Measurements from ENCODE around the gene CIAO3.
A peak's percentile ranks its signal among the peaks of the same experiment; 100 is the strongest.

The CIAO3 gene

GRCh38 chr16:729768-730665 is 10.8 kb downstream of the CIAO3 start:
- Histone ChIP-seq H3K27ac (ENCODE audit: poor library complexity, severe bottlenecking) (no peak overlapping the region), H3K9me3 (ENCODE audit: severe bottlenecking) (no peaks in the 10 kb centered on the region), H3K4me3 (ENCODE audit: severe bottlenecking) (no peak overlapping the region), H3K4me1 (ENCODE audit: insufficient read depth, poor library complexity, severe bottlenecking) (no peaks in the 10 kb centered on the region), H3K27me3 (ENCODE audit: insufficient read depth, poor library complexity, severe bottlenecking) (no peaks in the 10 kb centered on the region), H3K36me3 (ENCODE audit: low read depth) (peaks cover 13% of the 10 kb centered on the region; the same call in 1 of the 2 replicates)
- DNase-seq (ENCODE audit: low spot score) (no peak), ATAC-seq (ENCODE audit: low read depth) (no peak)
- no peak for TF ChIP-seq CTCF (IDR thresholded peaks at IDR 0.05; ENCODE audit: poor library complexity, severe bottlenecking)

DNA sequence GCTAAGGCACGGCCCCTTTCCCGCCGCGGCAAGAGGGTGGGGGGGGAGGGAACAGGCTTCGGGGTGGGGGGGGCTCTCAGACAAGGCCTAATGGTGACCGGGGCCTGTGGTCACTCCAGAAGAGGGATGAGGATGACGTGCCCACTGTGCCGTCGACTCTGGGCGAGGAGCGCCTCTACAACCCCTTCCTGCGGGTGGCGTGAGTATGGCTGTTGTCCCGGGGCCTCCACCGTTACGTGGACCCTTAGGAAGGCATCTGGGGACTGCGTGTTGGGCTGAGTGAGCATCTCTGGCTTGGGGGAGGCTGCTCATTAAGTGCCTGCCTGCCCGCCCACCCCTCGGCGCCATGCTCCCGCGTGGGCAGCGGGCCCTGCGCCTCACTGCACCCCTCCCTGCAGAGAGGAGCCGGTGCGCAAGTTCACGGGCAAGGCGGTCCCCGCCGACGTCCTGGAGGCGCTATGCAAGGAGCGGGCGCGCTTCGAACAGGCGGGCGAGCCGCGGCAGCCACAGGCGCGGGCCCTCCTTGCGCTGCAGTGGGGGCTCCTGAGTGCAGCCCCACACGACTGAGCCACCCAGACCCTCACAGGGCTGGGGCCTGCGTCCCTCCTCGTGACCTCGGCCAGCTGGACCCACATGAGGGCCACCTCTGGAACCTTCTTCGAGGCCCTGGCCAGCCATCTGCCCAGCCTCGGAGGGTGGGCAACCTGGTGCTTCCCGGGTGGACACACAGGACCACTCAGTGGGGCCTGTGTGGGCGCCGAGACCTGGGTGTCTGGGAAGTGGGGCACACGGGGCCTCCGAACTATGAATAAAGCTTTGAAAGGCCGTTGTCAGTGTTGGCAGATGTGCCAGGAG is 11.7 kb downstream of the CIAO3 start:
- peaks cover 11% of the 10 kb centered on the region; the same call in 1 of the 2 replicates for H3K36me3 ChIP-seq (ENCODE audit: low read depth)
- H3K4me3 ChIP-seq (ENCODE audit: severe bottlenecking) = peak overlapping the region; percentile 43
- H3K27me3 ChIP-seq (ENCODE audit: insufficient read depth, poor library complexity, severe bottlenecking) = no peaks in the 10 kb centered on the region
- DNase-seq (ENCODE audit: low spot score) = no peak
- no peak for TF ChIP-seq CTCF (IDR thresholded peaks at IDR 0.05; ENCODE audit: poor library complexity, severe bottlenecking)
- no peak for ATAC-seq (ENCODE audit: low read depth)
- no peaks in the 10 kb centered on the region for H3K9me3 ChIP-seq (ENCODE audit: severe bottlenecking)
- H3K4me1 ChIP-seq (ENCODE audit: insufficient read depth, poor library complexity, severe bottlenecking) = no peaks in the 10 kb centered on the region
- peak overlapping the region; percentile 64 for H3K27ac ChIP-seq (ENCODE audit: poor library complexity, severe bottlenecking)

DNA sequence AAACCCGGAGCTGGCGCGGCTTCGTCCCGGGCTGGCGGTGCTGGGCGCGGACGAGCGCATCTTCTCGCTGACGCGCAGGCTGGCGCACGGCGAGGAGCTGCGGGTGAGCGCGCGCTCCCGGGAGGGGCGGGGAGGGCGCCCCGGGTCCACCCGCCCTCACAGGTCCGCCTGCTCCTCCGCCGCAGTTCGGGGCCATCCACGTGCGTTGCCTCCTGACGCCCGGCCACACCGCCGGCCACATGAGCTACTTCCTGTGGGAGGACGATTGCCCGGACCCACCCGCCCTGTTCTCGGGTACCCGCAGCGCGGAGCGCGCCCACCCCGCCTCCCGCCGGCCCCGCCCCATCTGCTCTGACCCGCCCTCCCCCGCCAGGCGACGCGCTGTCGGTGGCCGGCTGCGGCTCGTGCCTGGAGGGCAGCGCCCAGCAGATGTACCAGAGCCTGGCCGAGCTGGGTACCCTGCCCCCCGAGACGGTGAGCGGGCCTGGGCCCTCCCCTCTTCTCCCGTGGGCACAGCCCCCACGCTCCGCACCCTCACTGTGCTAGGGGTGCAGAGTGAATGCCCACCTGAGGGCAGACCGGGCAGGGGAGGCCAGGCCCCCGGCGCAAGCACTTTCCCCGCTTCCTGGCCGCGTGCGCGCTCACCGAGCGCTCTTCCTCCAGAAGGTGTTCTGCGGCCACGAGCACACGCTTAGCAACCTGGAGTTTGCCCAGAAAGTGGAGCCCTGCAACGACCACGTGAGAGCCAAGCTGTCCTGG is 12.5 kb downstream of the CIAO3 start:
- peak overlapping the region; percentile 43 for H3K4me3 ChIP-seq (ENCODE audit: severe bottlenecking)
- H3K4me1 ChIP-seq (ENCODE audit: insufficient read depth, poor library complexity, severe bottlenecking) = no peaks in the 10 kb centered on the region
- ATAC-seq (ENCODE audit: low read depth) (peak; percentile 46), DNase-seq (ENCODE audit: low spot score) (peak; percentile 94)
- no peaks in the 10 kb centered on the region for H3K27me3 ChIP-seq (ENCODE audit: insufficient read depth, poor library complexity, severe bottlenecking)
- H3K36me3 ChIP-seq (ENCODE audit: low read depth) = peaks cover 7% of the 10 kb centered on the region; the same call in 1 of the 2 replicates
- peak overlapping the region; percentile 64 for H3K27ac ChIP-seq (ENCODE audit: poor library complexity, severe bottlenecking)
- TF ChIP-seq CTCF (IDR thresholded peaks at IDR 0.05; ENCODE audit: poor library complexity, severe bottlenecking) = no peak
- H3K9me3 ChIP-seq (ENCODE audit: severe bottlenecking) = no peaks in the 10 kb centered on the region

DNA sequence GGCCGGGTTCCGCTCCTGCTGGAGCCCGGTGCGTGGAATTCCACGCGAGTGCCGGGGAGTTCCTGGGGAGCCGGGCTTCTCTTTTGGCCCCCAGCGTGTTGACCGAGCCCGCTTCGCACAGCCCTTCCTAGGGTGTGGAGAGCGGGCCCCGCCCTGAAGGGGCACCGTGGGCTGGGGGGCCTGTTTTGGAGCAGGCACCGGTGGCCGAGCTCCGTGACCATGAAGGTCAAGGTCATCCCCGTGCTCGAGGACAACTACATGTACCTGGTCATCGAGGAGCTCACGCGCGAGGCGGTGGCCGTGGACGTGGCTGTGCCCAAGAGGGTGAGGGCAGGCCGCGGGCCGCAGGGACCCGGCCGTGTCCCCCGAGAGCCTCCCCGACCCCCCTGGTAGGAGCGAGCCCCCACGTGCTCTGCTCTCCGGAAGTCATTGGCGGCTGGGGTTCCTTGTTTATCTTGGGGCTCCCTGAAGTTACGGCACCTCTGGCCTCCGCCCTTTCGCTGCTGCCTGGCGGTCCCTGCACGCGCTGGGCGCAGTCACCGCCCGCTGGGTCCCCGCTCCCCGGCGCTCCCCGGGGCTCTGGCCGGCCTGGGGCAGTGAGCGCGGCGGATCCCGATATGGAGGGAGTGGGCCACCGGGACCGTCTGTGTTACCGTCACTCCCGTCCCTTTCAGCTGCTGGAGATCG is 13.4 kb downstream of the CIAO3 start:
- DNase-seq (ENCODE audit: low spot score) = no peak
- Histone ChIP-seq H3K36me3 (ENCODE audit: low read depth) (0 out of 2 replicates have a peak, but pooled peaks cover 4% of the 10 kb centered on the region), H3K27ac (ENCODE audit: poor library complexity, severe bottlenecking) (peak overlapping the region; percentile 64), H3K4me3 (ENCODE audit: severe bottlenecking) (peak overlapping the region; percentile 43), H3K4me1 (ENCODE audit: insufficient read depth, poor library complexity, severe bottlenecking) (no peaks in the 10 kb centered on the region), H3K9me3 (ENCODE audit: severe bottlenecking) (no peaks in the 10 kb centered on the region), H3K27me3 (ENCODE audit: insufficient read depth, poor library complexity, severe bottlenecking) (no peaks in the 10 kb centered on the region)
- no peak for TF ChIP-seq CTCF (IDR thresholded peaks at IDR 0.05; ENCODE audit: poor library complexity, severe bottlenecking)
- no peak for ATAC-seq (ENCODE audit: low read depth)

Measured in RWPE2 (cell line).